Fibroblast of the aortic adventitia (primary cell): ENCODE data around the gene PODXL. TPM values are rescaled to one million over a fixed set of nuclear protein-coding genes. Genes with fewer than 3 reads are reported as not detected.
"Not testable (repeated sequence)": the region's sequence is repeated elsewhere in the genome, so short reads cannot be mapped to it uniquely, and the experiment has no call there.

Source experiments
- DNase-seq: peaks from one replicate; pipeline ENCODE4 v3.0.0-alpha.2; 2010; ENCODE audit warnings: low read depth
- H3K4me3 ChIP-seq: 2 replicates; pipeline ENCODE4 v1.5.1; 2011; ENCODE audit warnings: low read depth, mild to moderate bottlenecking, control low read depth, low read length, moderate library complexity
- total RNA-seq: library from RNA; depleted of rRNA; stranded (reverse); fragments of >200 nt; gene quantifications from 2 replicates; pipeline ENCODE4 v1.2.3, GENCODE V29; 2012; ENCODE audit warnings: low replicate concordance
- TF ChIP-seq, protein P1 (sequence below): IDR thresholded peaks from 2 replicates; pipeline ENCODE4 v1.5.1; 2011; ENCODE audit warnings: mild to moderate bottlenecking, low read length, control low read depth, inconsistent platforms; ENCODE audit not compliant: insufficient read depth

The PODXL gene
- total RNA-seq, 1 donor, result 7.3 TPM

- TF ChIP-seq, protein P1, sequence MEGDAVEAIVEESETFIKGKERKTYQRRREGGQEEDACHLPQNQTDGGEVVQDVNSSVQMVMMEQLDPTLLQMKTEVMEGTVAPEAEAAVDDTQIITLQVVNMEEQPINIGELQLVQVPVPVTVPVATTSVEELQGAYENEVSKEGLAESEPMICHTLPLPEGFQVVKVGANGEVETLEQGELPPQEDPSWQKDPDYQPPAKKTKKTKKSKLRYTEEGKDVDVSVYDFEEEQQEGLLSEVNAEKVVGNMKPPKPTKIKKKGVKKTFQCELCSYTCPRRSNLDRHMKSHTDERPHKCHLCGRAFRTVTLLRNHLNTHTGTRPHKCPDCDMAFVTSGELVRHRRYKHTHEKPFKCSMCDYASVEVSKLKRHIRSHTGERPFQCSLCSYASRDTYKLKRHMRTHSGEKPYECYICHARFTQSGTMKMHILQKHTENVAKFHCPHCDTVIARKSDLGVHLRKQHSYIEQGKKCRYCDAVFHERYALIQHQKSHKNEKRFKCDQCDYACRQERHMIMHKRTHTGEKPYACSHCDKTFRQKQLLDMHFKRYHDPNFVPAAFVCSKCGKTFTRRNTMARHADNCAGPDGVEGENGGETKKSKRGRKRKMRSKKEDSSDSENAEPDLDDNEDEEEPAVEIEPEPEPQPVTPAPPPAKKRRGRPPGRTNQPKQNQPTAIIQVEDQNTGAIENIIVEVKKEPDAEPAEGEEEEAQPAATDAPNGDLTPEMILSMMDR, result no peak
- DNase-seq, result no peak
- no peak overlapping the region for H3K4me3 ChIP-seq
Observed at GRCh38 chr7:131524703-131525102, 31.7 kb downstream of the PODXL start.

- DNase-seq, result no peak
- TF ChIP-seq, protein P1, result no peak
- no peak overlapping the region for H3K4me3 ChIP-seq
Observed at GRCh38 chr7:131524115-131524514, 32.3 kb downstream of the PODXL start.

DNA sequence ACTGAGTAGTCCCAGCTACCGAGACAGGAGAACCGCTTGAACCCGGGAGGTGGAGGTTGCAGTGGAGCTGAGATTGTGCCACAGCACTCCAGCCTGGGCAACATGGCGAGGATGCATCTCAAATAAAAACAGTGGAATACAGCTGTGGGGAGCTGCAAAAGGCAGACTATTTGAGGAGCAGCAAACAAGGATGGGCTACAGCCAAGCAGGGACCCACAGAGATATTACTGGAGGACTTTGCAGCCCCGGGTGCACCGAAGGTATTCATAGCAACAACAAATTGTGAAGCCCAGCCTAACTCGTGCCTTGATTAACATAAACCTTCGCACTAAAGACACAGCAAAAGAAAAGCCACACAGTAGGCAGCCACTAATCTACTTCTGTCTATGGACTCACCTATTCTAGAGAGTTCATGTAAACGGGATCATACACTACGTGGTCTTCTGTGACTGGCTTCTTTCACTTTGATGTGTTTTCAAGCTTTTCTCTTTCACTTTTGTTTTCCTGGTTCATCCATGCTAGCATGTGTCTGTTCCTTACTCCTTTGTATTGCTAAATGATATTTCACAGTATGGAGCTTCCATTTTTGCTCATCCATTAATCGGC is 34.0 kb downstream of the PODXL start:
- no peak for DNase-seq
- no peak overlapping the region for H3K4me3 ChIP-seq
- TF ChIP-seq, protein P1, result no peak

GRCh38 chr7:131521651-131522163 is 34.7 kb downstream of the PODXL start:
- peak; percentile 58 for DNase-seq
- no peak overlapping the region for H3K4me3 ChIP-seq
- TF ChIP-seq, protein P1, result no peak

DNA sequence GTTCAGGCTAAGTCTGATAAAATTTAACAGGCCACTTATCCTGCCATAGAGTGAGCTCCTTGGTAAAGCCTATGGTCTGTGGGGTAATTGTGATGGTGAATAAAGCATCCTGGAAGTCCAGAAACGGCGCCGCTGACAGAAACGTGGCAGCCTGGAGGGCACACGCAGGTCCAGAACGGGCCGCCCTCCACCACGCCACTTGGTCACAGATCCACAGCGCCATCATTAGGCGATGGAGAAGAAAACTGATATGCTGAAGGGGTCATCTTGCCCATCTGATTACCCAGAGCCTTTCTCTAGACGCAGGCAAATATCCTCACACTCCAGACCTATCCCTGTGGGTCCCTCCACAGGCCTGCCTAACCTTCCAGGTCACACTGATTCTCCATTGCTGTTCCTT is 37.8 kb downstream of the PODXL start:
- TF ChIP-seq, protein P1, result no peak
- H3K4me3 ChIP-seq, result no peak overlapping the region
- DNase-seq, result no peak

DNA sequence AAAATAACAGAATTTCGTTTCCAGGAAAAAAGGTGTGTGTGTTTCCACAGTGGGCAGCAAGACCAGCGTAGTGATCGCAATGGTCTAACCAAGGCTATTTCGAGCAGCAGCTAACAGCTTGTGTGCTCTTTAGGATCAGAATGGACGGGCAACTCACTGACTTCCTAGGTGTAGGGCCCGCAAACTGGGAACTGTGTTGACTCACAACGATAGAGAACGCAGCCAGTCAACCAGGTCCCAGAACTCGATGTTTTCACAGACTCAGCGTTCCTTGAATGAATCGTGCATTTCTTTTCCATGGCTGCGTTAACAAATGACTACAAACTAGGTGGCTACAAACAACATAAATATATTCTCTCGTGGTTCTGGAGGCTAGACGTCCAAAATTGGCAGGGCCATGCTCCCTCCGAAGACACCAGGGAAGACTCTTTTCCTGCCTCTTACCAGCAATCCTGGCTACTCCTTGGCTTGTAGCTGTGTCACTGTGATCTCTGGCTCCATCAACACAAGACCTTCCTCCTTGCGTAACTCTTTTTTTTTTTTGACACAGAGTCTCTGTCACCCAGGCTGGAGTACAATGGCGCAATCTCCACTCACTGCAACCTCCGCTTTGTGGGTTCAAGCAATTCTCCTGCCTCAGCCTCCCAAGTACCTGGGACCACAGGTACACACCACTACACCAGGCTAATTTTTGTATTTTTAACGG is 39.1 kb downstream of the PODXL start:
- TF ChIP-seq, protein P1, result no peak
- DNase-seq, result no peak
- no peak overlapping the region for H3K4me3 ChIP-seq

DNA sequence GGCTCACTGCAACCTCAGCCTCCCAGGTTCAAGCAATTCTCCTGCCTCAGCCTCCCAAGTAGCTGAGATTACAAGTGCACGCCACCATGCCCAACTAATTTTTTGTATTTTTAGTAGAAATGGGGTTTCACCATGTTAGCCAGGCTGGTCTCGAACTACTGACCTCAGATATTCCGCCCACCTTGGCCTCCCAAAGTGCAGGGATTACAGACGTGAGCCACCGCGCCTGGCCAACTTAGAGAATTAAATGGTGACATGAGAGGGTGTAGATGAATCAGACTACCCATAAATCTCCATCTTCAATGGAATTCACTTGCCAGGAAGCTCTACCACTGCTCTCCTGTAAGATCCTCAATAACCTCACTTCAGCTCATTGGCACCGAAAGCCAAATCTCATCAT is 41.0 kb downstream of the PODXL start:
- not testable (repeated sequence) for H3K4me3 ChIP-seq, DNase-seq
